ENCODE data around the gene GABRR3.

The GABRR3 gene

GRCh38 chr3:97948351-97949109, 86.6 kb downstream of the GABRR3 start:
- DNase-seq (ENCODE audit: low read depth) = no peak
- H3K4me3 ChIP-seq (ENCODE audit: control insufficient read depth, low read depth, low read length) = no peak overlapping the region
- no peak for TF ChIP-seq CTCF (IDR thresholded peaks at IDR 0.05; ENCODE audit: control insufficient read depth, insufficient read depth, low read depth, low read length, missing control alignments)

GRCh38 chr3:97942801-97943546, 92.1 kb downstream of the GABRR3 start:
- no peak for DNase-seq (ENCODE audit: low read depth)
- TF ChIP-seq CTCF (IDR thresholded peaks at IDR 0.05; ENCODE audit: control insufficient read depth, insufficient read depth, low read depth, low read length, missing control alignments) = no peak
- no peak overlapping the region for H3K4me3 ChIP-seq (ENCODE audit: control insufficient read depth, low read depth, low read length)

DNA sequence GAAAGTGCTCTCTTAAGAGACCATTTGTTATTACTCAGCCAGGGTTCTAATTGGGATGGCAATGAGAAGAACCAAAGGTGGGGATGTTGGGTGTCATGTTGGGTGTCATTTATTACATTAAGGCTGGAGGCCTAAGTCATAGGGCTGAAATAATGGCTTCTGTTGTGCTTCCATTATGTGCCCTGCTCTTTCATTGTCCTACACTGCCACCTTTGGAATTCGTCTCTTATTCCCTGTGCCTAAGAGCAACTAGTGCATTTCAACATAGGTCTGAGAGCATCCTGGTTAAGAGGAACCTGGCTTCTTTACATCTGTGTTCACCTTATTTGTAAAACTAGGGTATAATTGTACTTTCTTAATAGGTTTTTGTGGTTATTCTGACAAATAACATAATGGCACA, 95.1 kb downstream of the GABRR3 start:
- no peak for DNase-seq (ENCODE audit: low read depth)
- no peak overlapping the region for H3K4me3 ChIP-seq (ENCODE audit: control insufficient read depth, low read depth, low read length)
- no peak for TF ChIP-seq CTCF (IDR thresholded peaks at IDR 0.05; ENCODE audit: control insufficient read depth, insufficient read depth, low read depth, low read length, missing control alignments)

- DNase-seq (ENCODE audit: low read depth) = no peak
- H3K4me3 ChIP-seq (ENCODE audit: control insufficient read depth, low read depth, low read length) = no peak overlapping the region
- no peak for TF ChIP-seq CTCF (IDR thresholded peaks at IDR 0.05; ENCODE audit: control insufficient read depth, insufficient read depth, low read depth, low read length, missing control alignments)
Observed at GRCh38 chr3:97939401-97939800, 95.7 kb downstream of the GABRR3 start.

DNA sequence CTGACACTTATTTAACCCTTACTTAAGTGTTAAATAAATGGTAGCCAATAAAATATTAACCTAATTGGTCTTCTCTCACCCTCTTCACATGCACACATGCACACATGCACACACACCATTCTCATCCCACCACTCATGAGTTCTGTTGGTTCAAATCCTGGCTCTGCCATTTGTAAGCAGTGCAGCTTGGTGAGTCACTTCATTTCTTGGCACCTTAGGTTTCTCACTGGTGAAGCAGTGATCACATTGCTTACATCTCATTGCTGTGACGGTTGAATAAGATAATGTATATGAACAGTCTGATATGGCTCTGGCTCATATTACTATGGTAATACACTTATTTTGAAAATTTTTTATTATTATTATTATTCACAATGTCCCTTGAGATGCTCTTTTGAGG, 96.7 kb downstream of the GABRR3 start:
- no peak for TF ChIP-seq CTCF (IDR thresholded peaks at IDR 0.05; ENCODE audit: control insufficient read depth, insufficient read depth, low read depth, low read length, missing control alignments)

DNA sequence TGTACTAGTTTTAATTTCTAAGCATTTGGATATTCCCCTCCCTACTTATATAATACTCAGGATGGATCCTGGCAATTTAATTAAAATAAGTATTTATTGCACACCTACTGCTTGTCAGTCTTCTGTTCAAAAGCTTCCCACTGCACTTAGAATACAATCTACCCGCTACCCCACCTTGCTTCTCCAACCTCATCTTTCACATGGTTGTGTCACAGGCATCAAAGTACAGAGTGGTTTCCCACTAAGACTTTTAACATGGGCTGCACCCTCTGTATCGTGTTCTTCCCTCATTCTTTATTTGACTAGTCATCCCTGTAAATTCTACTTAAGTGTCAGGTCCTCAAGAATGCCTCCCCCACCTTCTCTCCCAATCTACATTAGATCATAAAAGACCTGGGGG, 97.9 kb downstream of the GABRR3 start:
- no peak for DNase-seq (ENCODE audit: low read depth)
- no peak overlapping the region for H3K4me3 ChIP-seq (ENCODE audit: control insufficient read depth, low read depth, low read length)
- no peak for TF ChIP-seq CTCF (IDR thresholded peaks at IDR 0.05; ENCODE audit: control insufficient read depth, insufficient read depth, low read depth, low read length, missing control alignments)

More for the DNA sequence above, 96.7 kb downstream of the GABRR3 start:
- H3K4me3 ChIP-seq (ENCODE audit: control insufficient read depth, low read depth, low read length) = no peak overlapping the region
- DNase-seq (ENCODE audit: low read depth) = no peak

Measured in AG09309 (cell line).